Measurements from ENCODE around the gene POLD1. TPM values are rescaled to one million over a fixed set of nuclear protein-coding genes. Genes with fewer than 3 reads are reported as not detected.

The POLD1 gene
- total and polyA plus RNA-seq, 2 of the 13 experiments (the other 11 are each of a cell fraction or from before 2014, with no cell fraction given) = 17.4 to 54.0 TPM

DNA sequence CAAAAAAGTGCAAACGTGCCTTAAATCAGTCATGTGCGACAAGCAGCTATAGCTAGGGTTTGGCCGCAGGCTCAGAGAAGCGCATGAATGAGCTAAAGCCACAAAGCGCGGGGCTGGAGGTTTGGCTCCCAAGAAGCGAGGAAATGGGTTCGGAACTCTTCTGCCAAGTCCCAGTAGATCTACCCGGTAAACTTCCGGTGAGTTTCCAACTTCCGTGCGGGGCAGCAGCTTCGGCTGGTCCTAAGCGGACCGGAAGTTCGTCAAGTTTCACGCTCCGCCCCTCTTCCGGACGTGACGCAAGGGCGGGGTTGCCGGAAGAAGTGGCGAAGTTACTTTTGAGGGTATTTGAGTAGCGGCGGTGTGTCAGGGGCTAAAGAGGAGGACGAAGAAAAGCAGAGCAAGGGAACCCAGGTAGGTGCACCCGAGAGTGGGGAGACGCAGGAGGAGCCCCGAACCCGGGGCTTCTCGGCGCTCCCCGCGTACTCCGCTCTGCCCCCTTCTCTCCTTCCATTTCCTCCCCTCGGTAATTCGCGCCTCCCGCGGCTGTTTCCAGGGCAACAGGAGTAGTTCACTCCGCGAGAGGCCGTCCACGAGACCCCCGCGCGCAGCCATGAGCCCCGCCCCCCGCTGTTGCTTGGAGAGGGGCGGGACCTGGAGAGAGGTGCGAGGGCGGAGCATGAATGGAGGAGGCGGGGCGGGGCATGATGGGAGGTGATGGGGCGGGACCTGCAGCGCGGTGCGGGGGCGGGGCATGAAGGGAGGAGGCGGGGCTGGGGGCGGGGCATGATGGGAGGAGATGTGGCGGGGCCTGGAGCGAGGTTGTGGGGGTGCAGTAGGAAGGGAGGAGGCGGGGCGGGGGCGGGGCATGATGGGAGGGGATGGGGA, 7.7 kb upstream of the POLD1 start, which contains the start of gene NR1H2 (continued):
- TF ChIP-seq, protein P1, sequence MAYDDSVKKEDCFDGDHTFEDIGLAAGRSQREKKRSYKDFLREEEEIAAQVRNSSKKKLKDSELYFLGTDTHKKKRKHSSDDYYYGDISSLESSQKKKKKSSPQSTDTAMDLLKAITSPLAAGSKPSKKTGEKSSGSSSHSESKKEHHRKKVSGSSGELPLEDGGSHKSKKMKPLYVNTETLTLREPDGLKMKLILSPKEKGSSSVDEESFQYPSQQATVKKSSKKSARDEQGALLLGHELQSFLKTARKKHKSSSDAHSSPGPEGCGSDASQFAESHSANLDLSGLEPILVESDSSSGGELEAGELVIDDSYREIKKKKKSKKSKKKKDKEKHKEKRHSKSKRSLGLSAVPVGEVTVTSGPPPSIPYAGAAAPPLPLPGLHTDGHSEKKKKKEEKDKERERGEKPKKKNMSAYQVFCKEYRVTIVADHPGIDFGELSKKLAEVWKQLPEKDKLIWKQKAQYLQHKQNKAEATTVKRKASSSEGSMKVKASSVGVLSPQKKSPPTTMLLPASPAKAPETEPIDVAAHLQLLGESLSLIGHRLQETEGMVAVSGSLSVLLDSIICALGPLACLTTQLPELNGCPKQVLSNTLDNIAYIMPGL (CRISPR knock-in tag; IDR thresholded peaks at IDR 0.05; ENCODE audit: borderline replicate concordance in 1 of 2, low read depth in 1 of 2) = peak; percentile 77 to 81; a peak in 3 of 4 replicates
- TF ChIP-seq YY1 (IDR thresholded peaks at IDR 0.05; ENCODE audit: insufficient read depth, insufficient replicate concordance, low read depth, low read length) = peak; percentile 29
- TF ChIP-seq RAD21 (CRISPR knock-in tag; IDR thresholded peaks at IDR 0.05) = peak; percentile 46; the same call in 1 of the 2 replicates
- TF ChIP-seq HDAC1 (CRISPR knock-in tag; IDR thresholded peaks at IDR 0.05) = peak; percentile 76
- TF ChIP-seq, protein P2, sequence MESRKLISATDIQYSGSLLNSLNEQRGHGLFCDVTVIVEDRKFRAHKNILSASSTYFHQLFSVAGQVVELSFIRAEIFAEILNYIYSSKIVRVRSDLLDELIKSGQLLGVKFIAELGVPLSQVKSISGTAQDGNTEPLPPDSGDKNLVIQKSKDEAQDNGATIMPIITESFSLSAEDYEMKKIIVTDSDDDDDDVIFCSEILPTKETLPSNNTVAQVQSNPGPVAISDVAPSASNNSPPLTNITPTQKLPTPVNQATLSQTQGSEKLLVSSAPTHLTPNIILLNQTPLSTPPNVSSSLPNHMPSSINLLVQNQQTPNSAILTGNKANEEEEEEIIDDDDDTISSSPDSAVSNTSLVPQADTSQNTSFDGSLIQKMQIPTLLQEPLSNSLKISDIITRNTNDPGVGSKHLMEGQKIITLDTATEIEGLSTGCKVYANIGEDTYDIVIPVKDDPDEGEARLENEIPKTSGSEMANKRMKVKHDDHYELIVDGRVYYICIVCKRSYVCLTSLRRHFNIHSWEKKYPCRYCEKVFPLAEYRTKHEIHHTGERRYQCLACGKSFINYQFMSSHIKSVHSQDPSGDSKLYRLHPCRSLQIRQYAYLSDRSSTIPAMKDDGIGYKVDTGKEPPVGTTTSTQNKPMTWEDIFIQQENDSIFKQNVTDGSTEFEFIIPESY (CRISPR knock-in tag; IDR thresholded peaks at IDR 0.05) = peak; percentile 43; the same call in 1 of the 2 replicates
- TF ChIP-seq ELF4 (CRISPR knock-in tag; IDR thresholded peaks at IDR 0.05; ENCODE audit: borderline replicate concordance) = peak; percentile 90
- TF ChIP-seq, protein P3, sequence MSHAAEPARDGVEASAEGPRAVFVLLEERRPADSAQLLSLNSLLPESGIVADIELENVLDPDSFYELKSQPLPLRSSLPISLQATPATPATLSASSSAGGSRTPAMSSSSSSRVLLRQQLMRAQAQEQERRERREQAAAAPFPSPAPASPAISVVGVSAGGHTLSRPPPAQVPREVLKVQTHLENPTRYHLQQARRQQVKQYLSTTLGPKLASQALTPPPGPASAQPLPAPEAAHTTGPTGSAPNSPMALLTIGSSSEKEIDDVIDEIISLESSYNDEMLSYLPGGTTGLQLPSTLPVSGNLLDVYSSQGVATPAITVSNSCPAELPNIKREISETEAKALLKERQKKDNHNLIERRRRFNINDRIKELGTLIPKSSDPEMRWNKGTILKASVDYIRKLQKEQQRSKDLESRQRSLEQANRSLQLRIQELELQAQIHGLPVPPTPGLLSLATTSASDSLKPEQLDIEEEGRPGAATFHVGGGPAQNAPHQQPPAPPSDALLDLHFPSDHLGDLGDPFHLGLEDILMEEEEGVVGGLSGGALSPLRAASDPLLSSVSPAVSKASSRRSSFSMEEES (CRISPR knock-in tag; IDR thresholded peaks at IDR 0.05) = peak; percentile 49; the same call in 1 of the 2 replicates
- peak; percentile 62; the same call in 1 of the 2 replicates for TF ChIP-seq MEIS2 (CRISPR knock-in tag; IDR thresholded peaks at IDR 0.05)
- TF ChIP-seq, protein P4, sequence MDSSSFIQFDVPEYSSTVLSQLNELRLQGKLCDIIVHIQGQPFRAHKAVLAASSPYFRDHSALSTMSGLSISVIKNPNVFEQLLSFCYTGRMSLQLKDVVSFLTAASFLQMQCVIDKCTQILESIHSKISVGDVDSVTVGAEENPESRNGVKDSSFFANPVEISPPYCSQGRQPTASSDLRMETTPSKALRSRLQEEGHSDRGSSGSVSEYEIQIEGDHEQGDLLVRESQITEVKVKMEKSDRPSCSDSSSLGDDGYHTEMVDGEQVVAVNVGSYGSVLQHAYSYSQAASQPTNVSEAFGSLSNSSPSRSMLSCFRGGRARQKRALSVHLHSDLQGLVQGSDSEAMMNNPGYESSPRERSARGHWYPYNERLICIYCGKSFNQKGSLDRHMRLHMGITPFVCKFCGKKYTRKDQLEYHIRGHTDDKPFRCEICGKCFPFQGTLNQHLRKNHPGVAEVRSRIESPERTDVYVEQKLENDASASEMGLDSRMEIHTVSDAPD (CRISPR knock-in tag; IDR thresholded peaks at IDR 0.05) = no peak
- TF ChIP-seq ZNF468 (CRISPR knock-in tag; IDR thresholded peaks at IDR 0.05) = no peak
- TF ChIP-seq NCOR1 (IDR thresholded peaks at IDR 0.05; ENCODE audit: borderline replicate concordance, low read length) = no peak; the same call in 1 of the 2 replicates
- no peak for TF ChIP-seq MLLT10 (CRISPR knock-in tag; IDR thresholded peaks at IDR 0.05)
- no peak for TF ChIP-seq SRSF4 (IDR thresholded peaks at IDR 0.05; ENCODE audit: low read depth, low read length, poor library complexity, severe bottlenecking)
- TF ChIP-seq JUND (CRISPR knock-in tag; IDR thresholded peaks at IDR 0.05) = no peak
- no peak for TF ChIP-seq CAMTA2 (CRISPR knock-in tag; IDR thresholded peaks at IDR 0.05; ENCODE audit: borderline replicate concordance)
- TF ChIP-seq ZSCAN22 (CRISPR knock-in tag; IDR thresholded peaks at IDR 0.05) = peak; percentile 54; the same call in 1 of the 2 replicates
- 0 out of 2 replicates have a peak, but pooled peaks have one; percentile 37 for TF ChIP-seq BRD4 (CRISPR knock-in tag; IDR thresholded peaks at IDR 0.05)
- peak; percentile 61; the same call in 1 of the 2 replicates for TF ChIP-seq ZIK1 (CRISPR knock-in tag; IDR thresholded peaks at IDR 0.05; ENCODE audit: borderline replicate concordance, low read depth)
- peak; percentile 79 for TF ChIP-seq ZNF543 (CRISPR knock-in tag; IDR thresholded peaks at IDR 0.05)
- no peak for TF ChIP-seq NBN (conservative IDR thresholded peaks at IDR 0.05)

Measured in HepG2 (cell line).